Measurements from ENCODE around the gene PPP5C. TPM values are rescaled to one million over a fixed set of nuclear protein-coding genes. Genes with fewer than 3 reads are reported as not detected.
"Not testable (repeated sequence)": the region's sequence is repeated elsewhere in the genome, so short reads cannot be mapped to it uniquely, and the experiment has no call there.

PPP5C gene
- polyA plus RNA-seq, 1 donor from 2014 or later: 99.3 TPM

DNA sequence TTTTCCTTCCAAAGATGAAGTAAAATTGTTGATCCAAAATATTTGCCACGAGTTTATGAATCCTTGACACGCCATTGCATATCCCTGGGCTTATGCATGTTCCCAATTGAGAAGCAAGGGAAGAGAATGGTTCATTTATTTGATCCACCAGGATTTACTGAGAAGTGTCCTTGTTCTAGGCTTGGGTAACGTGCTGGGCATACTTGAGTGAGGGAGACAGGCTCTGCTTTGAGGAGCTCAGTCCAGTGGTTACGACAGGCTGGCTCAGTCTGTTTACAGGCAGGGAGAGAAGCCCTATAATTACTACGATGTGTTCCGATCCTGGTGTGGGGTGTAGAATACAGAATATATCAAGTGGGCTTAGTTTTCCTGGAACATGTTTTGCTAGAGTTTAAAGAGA, 88.1 kb downstream of the PPP5C start:
- no peak overlapping the region for H2AFZ ChIP-seq (ENCODE audit: low read depth, low read length)
- no peaks in the 10 kb centered on the region for H3K9me2 ChIP-seq (ENCODE audit: insufficient read depth, low read length)
- no peak overlapping the region for H3K27ac ChIP-seq (ENCODE audit: low read length)

GRCh38 chr19:46435689-46436088, 88.8 kb downstream of the PPP5C start:
- not testable (repeated sequence) for H3K4me2 ChIP-seq (ENCODE audit: low read length); H3K27ac ChIP-seq (ENCODE audit: low read length); H3K4me3 ChIP-seq (ENCODE audit: low read length); H3K36me3 ChIP-seq (ENCODE audit: insufficient read depth, low read length); H3F3A ChIP-seq (ENCODE audit: insufficient read depth, low read length, poor library complexity, severe bottlenecking); H3K9me2 ChIP-seq (ENCODE audit: insufficient read depth, low read length); H3K27me3 ChIP-seq (ENCODE audit: insufficient read depth, low read depth, low read length); H2AFZ ChIP-seq (ENCODE audit: low read depth, low read length); H3K9me3 ChIP-seq (ENCODE audit: low read length); H3K79me2 ChIP-seq (replicated peaks; ENCODE audit: insufficient read depth, low read length); H4K20me1 ChIP-seq (ENCODE audit: insufficient read depth); H3K9ac ChIP-seq (ENCODE audit: low read length)

More for the DNA sequence above, 88.1 kb downstream of the PPP5C start:
- Histone ChIP-seq H3K9ac (ENCODE audit: low read length) (no peak overlapping the region), H3K4me3 (ENCODE audit: low read length) (no peak overlapping the region), H3K9me3 (ENCODE audit: low read length) (no peaks in the 10 kb centered on the region), H3K4me2 (ENCODE audit: low read length) (no peak overlapping the region), H4K20me1 (ENCODE audit: insufficient read depth) (no peaks in the 10 kb centered on the region), H3K27me3 (ENCODE audit: insufficient read depth, low read depth, low read length) (no peaks in the 10 kb centered on the region), H3K36me3 (ENCODE audit: insufficient read depth, low read length) (no peaks in the 10 kb centered on the region), H3K79me2 (replicated peaks; ENCODE audit: insufficient read depth, low read length) (no peaks in the 10 kb centered on the region), H3F3A (ENCODE audit: insufficient read depth, low read length, poor library complexity, severe bottlenecking) (no peaks in the 10 kb centered on the region)
- TF ChIP-seq, protein P1, sequence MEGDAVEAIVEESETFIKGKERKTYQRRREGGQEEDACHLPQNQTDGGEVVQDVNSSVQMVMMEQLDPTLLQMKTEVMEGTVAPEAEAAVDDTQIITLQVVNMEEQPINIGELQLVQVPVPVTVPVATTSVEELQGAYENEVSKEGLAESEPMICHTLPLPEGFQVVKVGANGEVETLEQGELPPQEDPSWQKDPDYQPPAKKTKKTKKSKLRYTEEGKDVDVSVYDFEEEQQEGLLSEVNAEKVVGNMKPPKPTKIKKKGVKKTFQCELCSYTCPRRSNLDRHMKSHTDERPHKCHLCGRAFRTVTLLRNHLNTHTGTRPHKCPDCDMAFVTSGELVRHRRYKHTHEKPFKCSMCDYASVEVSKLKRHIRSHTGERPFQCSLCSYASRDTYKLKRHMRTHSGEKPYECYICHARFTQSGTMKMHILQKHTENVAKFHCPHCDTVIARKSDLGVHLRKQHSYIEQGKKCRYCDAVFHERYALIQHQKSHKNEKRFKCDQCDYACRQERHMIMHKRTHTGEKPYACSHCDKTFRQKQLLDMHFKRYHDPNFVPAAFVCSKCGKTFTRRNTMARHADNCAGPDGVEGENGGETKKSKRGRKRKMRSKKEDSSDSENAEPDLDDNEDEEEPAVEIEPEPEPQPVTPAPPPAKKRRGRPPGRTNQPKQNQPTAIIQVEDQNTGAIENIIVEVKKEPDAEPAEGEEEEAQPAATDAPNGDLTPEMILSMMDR (IDR thresholded peaks at IDR 0.05; ENCODE audit: poor library complexity, severe bottlenecking): no peak
- TF ChIP-seq, protein P2, sequence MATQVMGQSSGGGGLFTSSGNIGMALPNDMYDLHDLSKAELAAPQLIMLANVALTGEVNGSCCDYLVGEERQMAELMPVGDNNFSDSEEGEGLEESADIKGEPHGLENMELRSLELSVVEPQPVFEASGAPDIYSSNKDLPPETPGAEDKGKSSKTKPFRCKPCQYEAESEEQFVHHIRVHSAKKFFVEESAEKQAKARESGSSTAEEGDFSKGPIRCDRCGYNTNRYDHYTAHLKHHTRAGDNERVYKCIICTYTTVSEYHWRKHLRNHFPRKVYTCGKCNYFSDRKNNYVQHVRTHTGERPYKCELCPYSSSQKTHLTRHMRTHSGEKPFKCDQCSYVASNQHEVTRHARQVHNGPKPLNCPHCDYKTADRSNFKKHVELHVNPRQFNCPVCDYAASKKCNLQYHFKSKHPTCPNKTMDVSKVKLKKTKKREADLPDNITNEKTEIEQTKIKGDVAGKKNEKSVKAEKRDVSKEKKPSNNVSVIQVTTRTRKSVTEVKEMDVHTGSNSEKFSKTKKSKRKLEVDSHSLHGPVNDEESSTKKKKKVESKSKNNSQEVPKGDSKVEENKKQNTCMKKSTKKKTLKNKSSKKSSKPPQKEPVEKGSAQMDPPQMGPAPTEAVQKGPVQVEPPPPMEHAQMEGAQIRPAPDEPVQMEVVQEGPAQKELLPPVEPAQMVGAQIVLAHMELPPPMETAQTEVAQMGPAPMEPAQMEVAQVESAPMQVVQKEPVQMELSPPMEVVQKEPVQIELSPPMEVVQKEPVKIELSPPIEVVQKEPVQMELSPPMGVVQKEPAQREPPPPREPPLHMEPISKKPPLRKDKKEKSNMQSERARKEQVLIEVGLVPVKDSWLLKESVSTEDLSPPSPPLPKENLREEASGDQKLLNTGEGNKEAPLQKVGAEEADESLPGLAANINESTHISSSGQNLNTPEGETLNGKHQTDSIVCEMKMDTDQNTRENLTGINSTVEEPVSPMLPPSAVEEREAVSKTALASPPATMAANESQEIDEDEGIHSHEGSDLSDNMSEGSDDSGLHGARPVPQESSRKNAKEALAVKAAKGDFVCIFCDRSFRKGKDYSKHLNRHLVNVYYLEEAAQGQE (IDR thresholded peaks at IDR 0.05; ENCODE audit: borderline replicate concordance): no peak
- TF ChIP-seq POLR2AphosphoS5 (IDR thresholded peaks at IDR 0.05) (no peak), EZH2 (IDR thresholded peaks at IDR 0.05; ENCODE audit: borderline replicate concordance, insufficient read depth, low read length, poor library complexity, severe bottlenecking) (no peak), EP300 (conservative IDR thresholded peaks at IDR 0.05; ENCODE audit: poor library complexity, severe bottlenecking) (no peak), TAF1 (IDR thresholded peaks at IDR 0.05; ENCODE audit: low read depth) (no peak), SMC3 (conservative IDR thresholded peaks at IDR 0.05; ENCODE audit: poor library complexity) (no peak), MXI1 (conservative IDR thresholded peaks at IDR 0.05; ENCODE audit: poor library complexity, severe bottlenecking) (no peak), RAD21 (conservative IDR thresholded peaks at IDR 0.05) (no peak)

Small RNA genes within 50 kb of the gene (small RNA-seq; reads per million reads assigned to genes)
- 0 reads per million in 3 experiments for gene RNU6-924P

Other genes with a start within 250 kb of the PPP5C start
- gene IGFL3, start 222.4 kb upstream of the PPP5C start, polyA plus RNA-seq: not detected in 2 replicates
- gene IGFL2, start 198.8 kb upstream of the PPP5C start, polyA plus RNA-seq: not detected in 2 replicates
- not detected in 2 replicates for gene IGFL1, start 117.3 kb upstream of the PPP5C start, polyA plus RNA-seq
- 2.0 and 2.1 TPM in 2 replicates for gene HIF3A, start 50.0 kb upstream of the PPP5C start, polyA plus RNA-seq
- 0.84 and 2.4 TPM in 2 replicates for gene CCDC8, start 66.5 kb downstream of the PPP5C start, polyA plus RNA-seq
- gene PNMA8C, start 81.8 kb downstream of the PPP5C start, polyA plus RNA-seq: 16.1 and 17.2 TPM in 2 replicates
- 234 and 238 TPM in 2 replicates for gene PNMA8A, start 124.5 kb downstream of the PPP5C start, polyA plus RNA-seq
- 9.9 and 10.1 TPM in 2 replicates for gene PNMA8B, start 148.8 kb downstream of the PPP5C start, polyA plus RNA-seq